A673 (cell line): ENCODE measurements around the gene SH3RF2.

ENCODE experiments used
- CTCF ChIP-seq: fragments of 300-800, 200-600 bp; sonication (generic); conservative IDR thresholded peaks from 2 replicates; pipeline ENCODE4 v1.5.1; 2017; ENCODE audit warnings: low read depth, mild to moderate bottlenecking, antibody characterized with exemption, low read length, moderate library complexity, mixed read lengths
- EZH2 ChIP-seq: fragments of 200-600 bp; sonication (generic); IDR thresholded peaks from 2 replicates; pipeline ENCODE4 v1.6.1; 2017; ENCODE audit warnings: borderline replicate concordance, low read depth, mild to moderate bottlenecking, mixed read lengths, antibody characterized with exemption, low read length; ENCODE audit not compliant: poor library complexity, severe bottlenecking

- TF ChIP-seq CTCF (no peak), EZH2 (no peak)
Measured at GRCh38 chr5:146112476-146112875, 176.1 kb downstream of the SH3RF2 start.
